Brain microvascular endothelial cell (primary cell): ENCODE measurements around the gene CTBP1.

Source experiments
- DNase-seq: peaks from one replicate; pipeline ENCODE4 v3.0.0-alpha.2; 2020
- H3K27ac ChIP-seq: fragments of 250-450 bp; sonication (Bioruptor Pico); 2 replicates; pipeline ENCODE4 v1.5.1; 2020; ENCODE audit warnings: mild to moderate bottlenecking, moderate library complexity
- H3K27me3 ChIP-seq: fragments of 250-450 bp; sonication (Bioruptor Pico); replicated peaks from 2 replicates; pipeline ENCODE4 v1.5.1; 2020; ENCODE audit warnings: mild to moderate bottlenecking
- H3K36me3 ChIP-seq: fragments of 250-450 bp; sonication (Bioruptor Pico); replicated peaks from 2 replicates; pipeline ENCODE4 v1.5.1; 2020; ENCODE audit warnings: mild to moderate bottlenecking
- H3K4me3 ChIP-seq: 2 replicates; pipeline ENCODE4 v1.5.1; 2011; ENCODE audit warnings: low read depth, mild to moderate bottlenecking, control low read depth, low read length, moderate library complexity
- CTCF ChIP-seq: IDR thresholded peaks from 2 replicates; pipeline ENCODE4 v1.5.1; 2011; ENCODE audit warnings: low read depth, mild to moderate bottlenecking, moderate library complexity, low read length, control low read depth, inconsistent platforms; ENCODE audit errors: missing control alignments
- in situ Hi-C: cut with HindIII; loops from 2 replicates; pipeline ENCODE4 v1.10.0; 2017; ENCODE audit warnings: low sequenced_read_pairs, low pct_ligation_motif_present

The CTBP1 gene

GRCh38 chr4:1291996-1292702, 43.2 kb upstream of the CTBP1 start:
- no peak for TF ChIP-seq CTCF
- Histone ChIP-seq H3K27me3 (no peaks in the 10 kb centered on the region), H3K4me3 (no peak overlapping the region), H3K36me3 (no peaks in the 10 kb centered on the region), H3K27ac (no peak overlapping the region)
- in situ Hi-C loops, result no loop called here
- DNase-seq, result no peak

GRCh38 chr4:1291091-1291490, 42.2 kb upstream of the CTBP1 start:
- H3K4me3 ChIP-seq, result peak overlapping the region; percentile 75
- H3K27me3 ChIP-seq, result no peaks in the 10 kb centered on the region
- H3K36me3 ChIP-seq, result no peaks in the 10 kb centered on the region
- no peak for DNase-seq
- no peak for TF ChIP-seq CTCF
- H3K27ac ChIP-seq, result peak overlapping the region; percentile 53
- in situ Hi-C loops, result no loop called here

- in situ Hi-C loops, result no loop called here
- Histone ChIP-seq H3K36me3 (no peaks in the 10 kb centered on the region), H3K27me3 (no peaks in the 10 kb centered on the region), H3K27ac (peak overlapping the region; percentile 53), H3K4me3 (peak overlapping the region; percentile 75)
- no peak for DNase-seq
- no peak for TF ChIP-seq CTCF
Observed at GRCh38 chr4:1290165-1290977, 41.4 kb upstream of the CTBP1 start.

- in situ Hi-C loops, result no loop called here
- H3K27me3 ChIP-seq, result no peaks in the 10 kb centered on the region
- H3K36me3 ChIP-seq, result no peaks in the 10 kb centered on the region
- peak within 1 kb of the TSS; percentile 53 for H3K27ac ChIP-seq
- peak within 1 kb of the TSS; percentile 75 for H3K4me3 ChIP-seq
- TF ChIP-seq CTCF, result no peak
- DNase-seq, result peak; percentile 95
Observed at GRCh38 chr4:1289207-1290164, 40.6 kb upstream of the CTBP1 start, which contains the start of gene MAEA. TSS of gene MAEA (plus strand) at chr4:1289891. CDS start at chr4:1289914, 23 bp downstream.

- peak overlapping the region; percentile 75 for H3K4me3 ChIP-seq
- H3K36me3 ChIP-seq, result no peaks in the 10 kb centered on the region
- no peaks in the 10 kb centered on the region for H3K27me3 ChIP-seq
- no peak for TF ChIP-seq CTCF
- no peak for DNase-seq
- no peak overlapping the region for H3K27ac ChIP-seq
- in situ Hi-C loops, result no loop called here
Observed at GRCh38 chr4:1288786-1289185, 39.9 kb upstream of the CTBP1 start.
